Keratinocyte (primary cell): ENCODE data around the gene TANGO2. TPM values are rescaled to one million over a fixed set of nuclear protein-coding genes. Genes with fewer than 3 reads are reported as not detected.
A peak's percentile ranks its signal among the peaks of the same experiment; 100 is the strongest.

ENCODE experiments used
- DNase-seq: peaks from one replicate; pipeline ENCODE4 v3.0.0-alpha.2; 2011; ENCODE audit warnings: low read depth, missing footprints, low spot score
- FAIRE-seq: peaks from 2 replicates; lab custom pipeline; 2011; peaks lifted over from hg19 to GRCh38; lab: Jason Lieb, UNC
- H2AFZ ChIP-seq: 2 replicates; pipeline ENCODE4 v1.6.0; 2012; ENCODE audit warnings: low read length, control low read depth, inconsistent platforms; ENCODE audit not compliant: control insufficient read depth
- H3K27ac ChIP-seq: 2 replicates; pipeline ENCODE4 v1.5.1; 2011; ENCODE audit warnings: low read length; ENCODE audit not compliant: control insufficient read depth, insufficient read depth
- H3K27me3 ChIP-seq: 3 replicates; pipeline ENCODE4 v1.6.0; 2011; ENCODE audit warnings: low read length; ENCODE audit not compliant: control insufficient read depth, insufficient read depth; ENCODE audit errors: extremely low read depth
- H3K36me3 ChIP-seq, 2 experiments: 2 replicates in 1 of 2; 3 replicates in 1 of 2; pipeline ENCODE4 v1.5.1; 2011; ENCODE audit warnings: low read length in 2 of 2, mild to moderate bottlenecking in 1 of 2; ENCODE audit not compliant: control insufficient read depth in 2 of 2, insufficient read depth in 2 of 2; ENCODE audit errors: extremely low read depth in 1 of 2
- H3K4me1 ChIP-seq: 3 replicates; pipeline ENCODE4 v1.5.1; 2011; ENCODE audit warnings: low read length; ENCODE audit not compliant: control insufficient read depth, insufficient read depth; ENCODE audit errors: extremely low read depth
- H3K4me2 ChIP-seq: 3 replicates; pipeline ENCODE4 v1.6.0; 2011; ENCODE audit warnings: low read depth, low read length; ENCODE audit not compliant: control insufficient read depth, insufficient read depth; ENCODE audit errors: extremely low read depth
- H3K4me3 ChIP-seq, 3 experiments: fragments of 200-600 bp in 1 of 3; sonication (generic) in 1 of 3; 2 replicates in 2 of 3; 3 replicates in 1 of 3; pipeline ENCODE4 v1.5.1; 2011 to 2016; ENCODE audit warnings: low read length in 3 of 3, mild to moderate bottlenecking in 3 of 3, control low read depth in 2 of 3, inconsistent platforms in 1 of 3, low read depth in 1 of 3, mixed read lengths in 1 of 3, mixed run types in 1 of 3, moderate library complexity in 1 of 3; ENCODE audit not compliant: control insufficient read depth in 2 of 3, insufficient read depth in 2 of 3; ENCODE audit errors: extremely low read depth in 1 of 3
- H3K79me2 ChIP-seq: 2 replicates; pipeline ENCODE4 v1.6.0; 2012; ENCODE audit warnings: low read length; ENCODE audit not compliant: control insufficient read depth, insufficient read depth
- H3K9ac ChIP-seq: 3 replicates; pipeline ENCODE4 v1.6.0; 2011; ENCODE audit warnings: low read length; ENCODE audit not compliant: control insufficient read depth, insufficient read depth; ENCODE audit errors: extremely low read depth
- H3K9me1 ChIP-seq: 3 replicates; pipeline ENCODE4 v1.6.0; 2011; ENCODE audit warnings: low read length; ENCODE audit not compliant: control insufficient read depth, insufficient read depth; ENCODE audit errors: extremely low read depth
- H3K9me3 ChIP-seq: 2 replicates; pipeline ENCODE4 v1.5.1; 2012; ENCODE audit warnings: low read depth, low read length; ENCODE audit not compliant: control insufficient read depth
- H4K20me1 ChIP-seq: 3 replicates; pipeline ENCODE4 v1.6.0; 2011; ENCODE audit warnings: low read length; ENCODE audit not compliant: control insufficient read depth, insufficient read depth; ENCODE audit errors: extremely low read depth
- CTCF ChIP-seq, 3 experiments: IDR thresholded peaks in 1 of 3; conservative IDR thresholded peaks in 1 of 3; optimal IDR thresholded peaks in 1 of 3; 2 replicates in 2 of 3; 3 replicates in 1 of 3; pipeline versions ENCODE3 to v1.5.1; 2011; ENCODE audit warnings: low read length in 3 of 3, mild to moderate bottlenecking in 3 of 3, moderate library complexity in 2 of 3, control low read depth in 1 of 3, inconsistent platforms in 1 of 3; ENCODE audit not compliant: insufficient read depth in 2 of 3; ENCODE audit errors: extremely low read depth in 1 of 3
- EZH2 ChIP-seq: IDR thresholded peaks from one replicate; pipeline ENCODE4 v1.6.1; 2012; ENCODE audit warnings: inconsistent platforms, mild to moderate bottlenecking, low read length, moderate library complexity
- dilution Hi-C: fragments of 300-500 bp; cut with MboI; formaldehyde crosslinking; loops from one replicate; pipeline ENCODE4 v1.7.0; 2020; ENCODE audit warnings: low sequenced_read_pairs; ENCODE audit not compliant: extremely low pct_ligation_motif_present
- polyA plus RNA-seq, 5 experiments: library from polyadenylated mRNA; depleted of rRNA in 3 of 5; stranded (reverse) in 3 of 5; stranded (forward) in 1 of 5; unstranded in 1 of 5; fragments of >200 nt; gene quantifications; 1 replicate in 1 of 5; 2 replicates in 3 of 5; 3 replicates in 1 of 5; pipeline versions ENCODE4 v1.2.1 to v1.2.3, GENCODE V29; 2011 to 2012; ENCODE audit warnings: missing spikeins in 2 of 5, low read depth in 1 of 5, low replicate concordance in 1 of 5

The TANGO2 gene
- polyA plus RNA-seq, 1 donor (not counting 4 experiments of a cell fraction or from before 2014, with no cell fraction given) = 20.1 TPM

GRCh38 chr22:20019661-20020532, 1.0 kb upstream of the TANGO2 start:
- TF ChIP-seq CTCF (optimal IDR thresholded peaks at IDR 0.05 in 1 of 3, IDR thresholded peaks at IDR 0.05 in 1 of 3, conservative IDR thresholded peaks at IDR 0.05 in 1 of 3; ENCODE audit: extremely low read depth in 1 of 3, insufficient read depth in 2 of 3, low read length in 3 of 3) (no peak), EZH2 (no peak)
- H3K4me1 ChIP-seq = peaks cover 19% of the 10 kb centered on the region
- no peaks in the 10 kb centered on the region for H3K9me3 ChIP-seq
- H3K4me2 ChIP-seq = peak overlapping the region; percentile 93
- FAIRE-seq (no peak), DNase-seq (no peak)
- H3K36me3 ChIP-seq = peaks cover 2 to 4% of the 10 kb centered on the region in 2 experiments
- peaks cover 24% of the 10 kb centered on the region for H3K79me2 ChIP-seq
- H4K20me1 ChIP-seq = no peaks in the 10 kb centered on the region
- no peak overlapping the region for H3K27ac ChIP-seq
- dilution Hi-C loops = no loop called here
- no peak overlapping the region for H2AFZ ChIP-seq
- H3K27me3 ChIP-seq = peaks cover 12% of the 10 kb centered on the region
- H3K9ac ChIP-seq = no peak overlapping the region
- peaks cover 2% of the 10 kb centered on the region for H3K9me1 ChIP-seq
- peak overlapping the region in 1 of 3 experiments; percentile 42 for H3K4me3 ChIP-seq

GRCh38 chr22:20021196-20022181, 579 bp downstream of the TANGO2 start:
- H3K4me1 ChIP-seq = peaks cover 19% of the 10 kb centered on the region
- no peak for TF ChIP-seq CTCF (optimal IDR thresholded peaks at IDR 0.05 in 1 of 3, IDR thresholded peaks at IDR 0.05 in 1 of 3, conservative IDR thresholded peaks at IDR 0.05 in 1 of 3; ENCODE audit: extremely low read depth in 1 of 3, insufficient read depth in 2 of 3, low read length in 3 of 3)
- TF ChIP-seq EZH2 = no peak
- peaks cover 29% of the 10 kb centered on the region for H3K79me2 ChIP-seq
- peaks cover 2% of the 10 kb centered on the region for H3K9me1 ChIP-seq
- peaks cover 4 to 9% of the 10 kb centered on the region in 2 experiments for H3K36me3 ChIP-seq
- no peaks in the 10 kb centered on the region for H3K9me3 ChIP-seq
- H3K4me2 ChIP-seq = peak overlapping the region; percentile 99
- no peaks in the 10 kb centered on the region for H4K20me1 ChIP-seq
- no peak for DNase-seq
- H3K9ac ChIP-seq = peak overlapping the region; percentile 92
- FAIRE-seq = no peak
- H3K27ac ChIP-seq = peak overlapping the region; percentile 68
- peaks cover 6% of the 10 kb centered on the region for H3K27me3 ChIP-seq
- peak overlapping the region; percentile 82 to 92 (median 86) for H3K4me3 ChIP-seq
- dilution Hi-C loops = no loop called here
- H2AFZ ChIP-seq = peak overlapping the region; percentile 63
